Activated CD4-positive, alpha-beta T cell treated with anti-CD3 and anti-CD28 coated beads for 4 hours (primary cell): ENCODE results near the gene ARVCF.
A peak's percentile ranks its signal among the peaks of the same experiment; 100 is the strongest.

ENCODE experiments used
- DNase-seq, 2 donors: peaks; one replicate each; pipeline ENCODE4 v3.0.0-alpha.2; 2020

The ARVCF gene

DNA sequence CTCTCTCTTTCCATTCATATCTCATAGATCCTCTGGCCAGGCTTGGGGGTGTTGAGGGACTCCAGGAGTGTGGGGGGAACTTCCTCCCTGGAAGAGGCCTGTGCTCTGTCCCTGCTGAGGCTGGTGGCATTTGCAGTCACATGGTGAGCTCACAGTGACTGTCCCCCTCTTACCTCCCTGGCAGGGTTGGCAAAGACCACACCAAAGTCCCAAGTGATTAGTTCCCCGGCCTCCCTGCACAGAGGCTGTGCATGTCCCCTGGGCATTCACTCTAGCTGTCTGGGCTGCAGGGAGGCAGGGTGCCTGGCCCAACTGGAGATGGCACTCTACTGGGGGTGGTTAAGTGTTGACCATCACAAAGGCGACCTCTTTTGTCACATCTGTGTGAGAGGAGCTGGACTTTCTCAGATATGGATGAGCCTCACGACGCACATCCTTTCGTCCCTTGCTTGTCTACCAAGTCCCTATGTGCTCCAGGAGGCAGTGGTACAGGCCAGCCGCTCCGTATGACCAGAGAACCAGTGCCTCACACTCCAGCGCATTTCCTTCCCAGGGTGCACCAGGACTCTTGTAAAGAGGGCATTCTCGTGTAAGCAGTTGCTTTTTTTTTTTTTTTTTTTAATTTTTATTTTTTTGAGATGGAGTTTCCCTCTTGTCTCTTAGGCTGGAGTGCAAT is 13.1 kb upstream of the ARVCF start:
- no peak for DNase-seq

DNA sequence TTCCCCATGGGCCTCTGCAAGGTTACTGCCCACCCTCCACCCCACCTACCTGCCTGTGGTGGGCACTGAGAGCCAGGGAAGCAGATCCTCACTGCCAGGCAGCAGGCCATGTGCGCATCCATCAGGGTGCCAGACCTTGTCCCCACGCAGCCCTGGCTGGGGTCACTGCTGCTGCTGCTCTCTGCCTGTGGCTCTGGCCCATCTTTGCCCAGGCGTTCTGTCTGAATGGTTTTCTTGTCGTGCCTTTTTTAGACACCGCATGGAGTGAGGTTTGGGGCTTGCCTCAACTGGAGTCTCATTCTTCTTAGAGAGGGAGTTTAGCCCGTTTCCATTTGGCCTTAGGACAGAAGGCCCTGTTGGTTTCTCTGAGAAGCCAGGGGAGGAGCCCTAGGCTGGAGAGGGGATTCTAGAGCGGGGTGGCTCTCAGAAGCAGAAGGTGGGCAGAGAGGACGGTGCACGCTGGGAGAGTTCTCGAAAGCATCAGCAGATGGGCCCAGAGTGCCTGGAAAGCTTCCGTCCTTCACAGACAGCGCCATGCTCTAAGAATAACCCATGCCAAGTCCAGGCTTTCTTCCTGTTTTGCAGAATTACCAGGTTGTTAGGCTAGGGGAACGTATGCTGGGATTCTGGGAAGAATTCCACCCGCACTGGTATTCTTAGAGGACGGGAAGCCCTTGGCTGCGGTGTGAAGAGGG is 12.4 kb upstream of the ARVCF start:
- no peak for DNase-seq

DNA sequence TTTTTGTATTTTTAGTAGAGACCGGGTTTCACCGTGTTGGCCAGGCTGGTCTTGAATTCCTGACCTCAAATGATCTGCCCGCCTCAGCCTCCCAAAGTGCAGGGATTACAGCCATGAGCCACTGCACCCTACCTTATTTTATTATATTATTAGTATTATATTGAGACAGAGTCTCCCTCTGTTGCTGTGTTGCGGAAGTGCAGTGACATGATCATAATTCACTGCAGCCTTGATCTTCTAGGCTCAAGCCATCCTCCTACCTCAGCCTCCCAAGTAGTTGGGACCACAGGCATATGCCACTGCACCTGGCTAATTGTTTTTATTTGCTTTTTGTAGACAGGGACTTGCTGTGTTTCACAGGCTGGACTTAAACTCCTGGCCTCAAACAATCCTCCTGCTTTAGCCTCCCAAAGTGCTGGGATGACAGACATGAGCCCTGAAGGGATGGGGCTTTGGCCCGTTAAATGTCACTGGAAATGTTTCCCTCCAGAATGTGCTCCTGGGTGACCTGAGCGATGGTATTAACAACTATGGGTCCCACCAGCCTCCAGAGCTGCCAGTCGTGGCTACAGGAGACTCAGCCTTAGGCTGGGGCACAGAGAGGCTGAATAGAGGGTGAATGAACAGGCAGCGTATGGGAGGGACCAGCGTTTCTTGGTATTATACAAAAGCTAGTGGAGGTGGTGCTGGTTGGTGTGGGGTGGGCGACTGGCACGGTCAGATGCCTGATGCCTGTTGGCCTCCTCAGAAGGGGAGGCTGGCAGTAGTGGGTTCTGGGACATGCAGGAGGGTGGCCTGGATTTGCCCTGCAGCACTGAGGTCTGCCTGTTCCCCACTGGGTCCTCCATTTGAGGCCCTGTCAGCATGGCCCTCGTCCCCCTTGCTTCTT is 11.6 kb upstream of the ARVCF start:
- DNase-seq, result no peak

DNA sequence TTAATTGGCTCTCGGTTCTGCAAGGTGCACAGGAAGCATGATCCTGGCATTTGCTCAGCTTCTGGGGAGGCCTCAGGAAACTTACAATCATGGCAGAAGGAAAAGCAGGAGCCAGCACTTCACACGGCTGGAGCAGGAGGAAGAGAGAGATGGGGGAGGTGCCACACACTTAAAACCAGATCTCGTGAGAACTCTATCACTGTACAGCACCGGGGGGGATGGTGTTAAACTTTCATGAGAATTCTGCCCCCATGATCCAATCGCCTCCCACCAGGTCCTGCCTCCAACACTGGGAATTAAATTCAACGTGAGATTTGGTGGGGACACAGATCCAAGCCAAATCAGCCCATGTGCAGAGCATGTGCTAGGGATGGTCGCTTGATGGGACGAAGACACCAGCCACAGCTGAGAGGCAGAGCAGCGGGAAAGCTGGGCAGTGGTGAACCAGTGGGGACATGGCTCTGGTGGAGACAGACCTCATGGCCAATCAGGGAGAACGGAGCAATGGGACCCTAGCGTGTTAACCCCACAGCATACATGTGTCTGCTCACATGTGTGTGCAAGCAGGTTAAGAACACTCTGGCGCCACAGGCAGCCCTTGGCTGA is 10.5 kb upstream of the ARVCF start:
- DNase-seq, result no peak

DNA sequence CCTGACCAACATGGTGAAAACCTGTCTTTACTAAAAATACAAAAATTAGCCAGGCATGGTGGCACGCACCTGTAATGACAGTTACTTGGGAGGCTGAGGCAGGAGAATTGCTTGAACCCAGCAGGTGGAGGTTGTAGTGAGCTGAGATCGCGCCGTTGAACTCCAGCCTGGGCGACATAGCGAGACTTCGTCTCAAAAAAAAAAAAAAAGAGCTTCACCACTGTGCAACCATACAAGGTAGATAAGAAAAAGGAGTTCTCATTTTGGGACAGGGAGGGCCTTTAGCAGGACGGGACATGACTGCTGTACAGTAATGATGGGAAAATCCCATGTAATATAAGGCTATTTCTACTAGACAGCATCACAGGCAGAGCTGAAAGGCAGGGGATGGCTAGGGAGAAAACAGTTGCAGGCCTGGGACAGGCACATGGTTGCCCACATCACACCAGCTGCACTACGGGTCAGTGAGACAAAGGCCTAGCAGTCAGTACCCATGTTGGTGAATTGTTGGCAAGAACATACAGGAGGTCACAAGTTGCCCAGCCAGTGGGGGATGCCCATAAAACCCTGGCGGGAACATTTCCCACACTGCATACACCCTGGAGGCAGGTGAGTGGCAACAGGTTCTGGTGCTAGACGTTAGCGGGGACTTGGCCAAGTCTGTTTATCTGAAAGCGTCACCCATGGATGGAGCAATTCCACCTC is 9.7 kb upstream of the ARVCF start:
- DNase-seq, result no peak

DNA sequence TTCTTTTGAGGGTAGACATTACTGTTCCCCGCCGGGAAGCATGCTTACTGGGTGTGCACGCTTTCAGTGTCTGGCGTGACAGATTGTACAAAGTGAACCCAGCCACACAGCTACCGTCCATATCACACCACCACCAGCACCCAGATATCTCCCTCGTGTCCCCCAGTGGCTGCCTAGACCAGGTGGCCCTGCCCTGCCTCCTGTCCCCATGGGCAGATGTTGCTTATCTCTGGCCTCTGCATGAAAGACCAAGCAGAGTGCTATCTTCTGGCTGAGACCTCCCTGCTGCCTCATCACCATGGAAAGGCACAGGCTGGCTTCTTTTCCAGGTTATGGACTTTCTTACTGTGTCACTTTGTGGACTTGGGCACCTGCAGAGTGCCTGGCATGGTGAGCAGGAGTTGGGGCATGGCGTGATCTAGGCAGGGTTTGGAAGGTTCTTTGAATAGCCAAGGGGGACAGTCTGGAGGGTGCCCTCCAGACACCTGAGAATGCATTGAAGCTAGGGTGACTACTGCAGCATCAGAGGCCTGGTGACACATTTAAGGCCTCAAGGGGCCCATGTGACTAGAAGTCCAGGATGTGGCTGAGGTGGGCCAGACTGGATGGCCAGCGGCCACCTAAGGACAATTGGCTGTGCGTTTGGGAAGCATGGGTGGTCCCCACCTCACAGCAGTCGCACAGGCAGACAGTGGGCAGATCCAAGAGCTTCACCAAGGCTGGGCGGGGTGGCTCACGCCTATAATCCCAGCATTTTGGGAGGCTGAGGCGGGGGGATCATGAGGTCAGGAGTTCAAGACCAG is 9.0 kb upstream of the ARVCF start:
- DNase-seq, result no peak

DNA sequence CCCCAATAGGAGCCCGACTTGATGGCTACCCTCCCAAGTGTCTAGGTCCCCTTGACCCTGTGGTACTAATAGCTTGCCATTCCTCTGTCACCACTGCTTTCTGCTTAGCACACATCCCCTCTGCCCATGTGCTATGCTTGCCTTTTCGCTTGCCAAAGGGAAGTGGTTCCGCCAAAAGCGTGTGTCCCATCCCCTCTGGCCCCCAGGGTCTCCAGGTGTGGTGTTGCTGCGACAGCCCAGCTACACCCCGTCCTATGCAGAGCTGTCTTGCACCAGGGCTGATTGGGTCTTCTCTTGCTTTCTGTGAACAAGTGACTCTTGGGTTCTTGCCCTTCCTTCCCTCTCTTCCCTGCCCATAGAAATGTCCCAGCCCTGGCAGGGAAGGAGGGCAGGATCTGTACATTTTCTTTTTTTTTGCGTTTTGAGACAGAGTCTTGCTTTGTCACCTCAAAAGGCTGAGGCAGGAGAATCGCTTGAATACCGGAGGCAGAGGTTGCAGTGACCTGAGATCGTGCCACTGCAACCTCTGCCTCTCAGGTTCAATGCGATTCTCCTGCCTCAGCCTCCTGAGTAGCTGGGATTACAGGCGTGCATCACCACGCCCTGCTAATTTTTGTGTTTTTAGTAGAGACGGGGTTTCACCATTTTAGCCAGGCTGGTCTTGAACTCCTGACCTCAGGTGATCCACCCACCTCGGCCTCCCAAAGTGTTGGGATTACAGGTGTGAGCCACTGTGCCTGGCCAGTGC is 8.2 kb upstream of the ARVCF start:
- DNase-seq, result no peak

DNA sequence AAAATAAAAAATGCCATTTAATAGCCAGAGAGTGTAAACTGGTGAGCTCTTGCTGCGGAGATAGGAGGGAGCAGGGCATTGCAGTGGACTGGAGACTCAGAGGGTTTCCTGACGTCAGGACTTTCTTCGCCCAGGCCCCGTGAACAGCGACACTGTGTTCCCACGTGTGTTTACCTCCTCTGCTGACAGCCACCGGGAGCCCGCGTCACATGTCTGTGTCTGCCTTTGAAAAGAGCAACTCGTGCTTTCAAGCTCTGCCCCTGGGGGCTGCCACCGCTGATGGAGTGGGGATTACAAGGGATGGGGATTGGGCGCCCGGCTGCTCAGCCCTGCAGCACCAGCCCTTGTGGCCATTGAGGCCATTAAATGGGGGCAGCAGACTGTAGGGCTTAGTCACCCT is 7.6 kb upstream of the ARVCF start:
- DNase-seq, result no peak

DNA sequence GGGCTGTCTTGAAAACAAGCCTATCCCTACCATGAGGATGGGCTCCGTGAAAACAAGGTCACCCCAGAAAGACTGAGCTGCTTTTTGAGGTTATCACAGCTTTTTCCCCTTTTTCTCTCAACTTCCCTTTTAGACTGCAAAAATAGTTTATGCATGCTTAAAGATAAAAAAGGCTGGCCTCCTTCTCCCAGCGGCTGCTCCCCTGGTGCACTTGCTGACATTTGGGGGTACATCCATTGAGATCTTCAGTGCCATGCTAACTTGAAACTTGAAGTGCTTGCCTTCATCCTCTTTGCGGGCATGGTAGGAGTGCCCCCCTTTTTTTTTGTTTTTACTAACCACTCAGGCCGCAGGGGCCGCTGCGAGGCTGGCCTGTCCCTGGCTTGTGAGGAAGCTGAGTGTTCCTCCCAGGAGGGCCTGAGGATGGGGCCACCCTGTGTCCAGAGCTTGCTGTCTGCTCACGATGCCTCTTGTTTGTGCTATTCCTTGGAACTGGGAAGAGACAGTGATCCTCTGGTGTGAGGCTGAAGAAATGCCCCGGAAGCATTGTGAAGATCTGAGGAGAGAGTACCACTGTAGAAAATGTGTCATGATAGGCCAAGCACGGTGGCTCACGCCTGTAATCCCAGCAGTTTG is 6.5 kb upstream of the ARVCF start:
- DNase-seq, result no peak

DNA sequence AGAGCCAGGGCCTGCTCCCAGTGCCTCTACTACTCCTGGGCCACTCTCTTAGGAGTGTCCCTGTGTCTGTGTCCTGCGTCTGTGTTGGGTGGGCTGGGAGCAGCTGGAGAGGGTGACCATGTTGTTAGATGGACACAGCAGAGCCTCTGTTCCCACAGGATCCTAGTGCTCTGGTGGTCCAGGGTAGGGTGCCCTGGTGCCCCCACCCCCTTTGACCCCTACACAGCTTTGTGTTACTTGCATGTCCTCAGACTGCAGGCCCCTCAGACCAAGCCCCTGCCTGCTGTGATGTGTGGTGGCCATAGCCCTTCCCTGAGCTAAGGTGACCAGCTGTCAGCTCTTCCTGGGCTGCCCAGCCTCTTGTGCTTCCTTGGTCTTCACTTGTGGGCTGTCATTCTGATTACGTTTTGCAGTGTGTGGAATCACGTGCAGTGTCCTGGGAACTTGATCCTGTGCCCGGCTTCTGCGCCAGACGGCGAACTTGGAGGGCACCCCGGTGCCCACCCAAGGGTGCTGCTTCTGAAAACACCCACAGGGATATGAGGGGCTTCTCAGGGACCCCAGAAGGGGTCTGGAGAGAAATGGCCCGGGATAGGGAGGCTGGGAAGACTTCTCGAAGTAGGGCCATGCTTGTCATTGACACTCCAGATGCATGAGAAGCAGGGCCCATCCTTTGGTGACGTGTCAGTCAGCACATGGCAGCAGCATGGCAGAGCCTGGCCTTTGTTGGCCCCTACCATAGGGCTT is 5.8 kb upstream of the ARVCF start:
- no peak for DNase-seq

DNA sequence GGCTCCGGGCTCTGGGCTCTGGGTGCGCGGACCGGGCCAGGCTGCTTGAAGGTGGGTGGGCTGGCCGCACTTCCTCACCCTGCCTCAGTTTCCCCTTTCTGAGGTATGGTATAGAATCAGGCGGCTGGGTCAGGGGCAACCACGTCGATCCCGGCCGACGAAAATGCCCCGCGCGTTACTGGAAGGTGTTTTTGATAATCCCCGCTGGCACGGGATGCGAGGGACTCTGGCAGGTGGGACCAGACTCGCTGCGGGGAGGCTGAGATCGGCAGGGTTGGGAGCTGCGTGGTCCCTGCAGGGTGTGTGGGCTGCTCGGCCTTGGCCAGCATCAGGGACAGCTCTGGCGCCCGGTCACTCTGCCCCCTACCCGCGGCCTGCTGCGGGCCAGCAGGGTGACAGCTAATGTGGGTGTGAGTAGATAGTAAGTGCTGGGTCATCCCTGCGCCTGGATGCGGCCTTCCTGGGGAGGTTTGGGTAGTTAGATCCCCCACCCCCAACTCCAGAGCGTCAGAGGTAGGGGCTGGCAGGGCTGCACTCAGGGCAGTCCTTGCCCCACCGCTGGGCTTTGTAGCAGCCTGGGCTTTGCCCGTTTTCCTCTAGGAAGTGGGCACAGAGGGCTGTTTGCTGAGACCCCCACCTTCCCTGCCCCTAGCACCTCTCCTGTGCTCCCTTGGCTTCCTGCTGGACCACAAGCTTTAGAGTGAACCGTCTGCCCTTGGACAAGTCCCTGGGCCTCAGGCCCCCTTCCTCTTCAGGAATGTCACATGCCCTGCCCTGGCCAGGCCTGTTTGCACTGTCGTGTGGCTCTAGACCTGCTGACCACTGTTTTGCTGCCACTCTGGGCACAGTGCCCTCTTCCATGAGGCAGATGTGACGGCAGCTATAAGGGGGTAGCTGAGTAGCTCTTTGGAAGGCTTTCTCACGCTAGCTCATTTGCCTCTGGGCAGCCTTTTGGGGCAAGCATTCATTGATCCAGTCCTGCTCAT is 4.9 kb upstream of the ARVCF start:
- peak in 1 of 2 donors; percentile 20 for DNase-seq

DNA sequence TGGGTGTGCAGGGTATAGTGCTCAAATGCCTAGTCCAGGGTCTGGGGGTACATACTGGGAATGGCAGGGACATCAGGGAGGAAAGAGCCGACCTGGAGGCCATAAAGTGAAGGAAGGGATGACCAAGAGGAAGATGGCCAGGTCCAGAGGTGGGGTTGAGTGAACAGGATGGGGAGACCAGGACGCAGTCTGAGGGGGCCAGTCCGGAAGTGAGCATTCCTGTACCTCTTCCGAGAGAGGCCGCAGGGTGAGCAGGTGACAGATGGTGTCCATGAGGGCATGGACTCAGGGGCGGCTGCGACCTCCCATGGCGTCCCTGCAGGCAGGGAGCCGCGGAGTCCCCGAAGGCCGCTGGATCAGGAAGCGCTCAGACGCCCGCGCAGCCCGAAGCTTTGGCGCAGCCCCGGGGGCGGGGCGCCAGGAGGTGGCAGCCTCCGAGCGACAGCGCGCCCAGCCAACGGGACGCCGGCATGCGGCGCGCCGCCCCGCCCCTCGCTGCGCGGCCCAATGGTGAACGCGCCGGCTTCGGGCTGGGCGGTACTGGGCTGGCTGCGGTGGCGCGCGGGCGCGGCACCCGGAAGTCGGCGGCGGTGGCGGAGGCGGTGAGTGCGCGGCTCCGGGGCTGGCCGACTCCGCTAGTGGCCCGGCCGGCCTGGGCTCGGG is 4.0 kb upstream of the ARVCF start, which contains the start of gene TANGO2:
TSS of gene TANGO2 (plus strand) at position 578 of the 663 bp plus-strand sequence. CDS start 15,689 bp downstream, outside the sequence.
- peak; percentile 90 to 92 for DNase-seq

DNA sequence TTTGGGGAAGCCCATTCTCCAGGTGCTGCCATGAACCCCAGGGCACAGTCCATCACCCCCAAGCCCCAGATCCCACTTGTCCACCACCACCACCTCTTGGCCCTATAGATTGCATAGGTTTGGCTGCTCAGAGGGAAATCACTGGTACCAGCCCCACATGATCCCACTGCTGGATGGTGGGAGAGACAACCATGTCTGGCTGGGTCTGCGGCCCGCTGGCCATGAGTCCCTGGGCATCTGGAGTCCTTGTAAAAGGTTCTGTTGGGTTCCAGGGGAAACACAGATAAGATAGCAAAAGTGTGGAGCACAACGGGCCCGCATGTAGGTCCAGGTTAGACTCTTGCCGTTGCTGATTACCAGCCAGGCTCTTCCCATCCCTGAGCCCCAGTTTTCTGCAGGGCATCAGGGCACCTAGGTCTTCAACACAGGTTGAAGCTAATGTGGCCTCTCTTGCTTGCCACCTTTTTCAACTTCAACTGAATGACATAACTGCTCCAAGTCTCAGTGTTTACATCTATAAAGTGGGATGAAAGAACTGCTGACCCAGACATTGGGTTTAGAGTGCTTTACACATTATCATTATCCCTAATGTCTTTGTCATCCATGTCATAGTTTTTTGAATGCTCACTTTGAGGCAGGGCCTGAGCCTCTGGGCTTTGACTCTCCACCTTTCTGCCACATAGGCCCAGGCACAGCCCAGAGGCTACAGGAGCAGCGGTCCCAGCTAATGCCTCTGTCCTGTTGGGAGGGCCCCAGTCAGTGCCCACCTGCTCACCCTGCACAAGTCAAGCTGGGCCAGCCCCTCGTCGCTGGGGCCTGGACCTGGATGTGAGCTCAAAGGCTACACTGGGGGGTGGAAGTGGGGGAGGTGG is 3.3 kb upstream of the ARVCF start:
- DNase-seq, result no peak

DNA sequence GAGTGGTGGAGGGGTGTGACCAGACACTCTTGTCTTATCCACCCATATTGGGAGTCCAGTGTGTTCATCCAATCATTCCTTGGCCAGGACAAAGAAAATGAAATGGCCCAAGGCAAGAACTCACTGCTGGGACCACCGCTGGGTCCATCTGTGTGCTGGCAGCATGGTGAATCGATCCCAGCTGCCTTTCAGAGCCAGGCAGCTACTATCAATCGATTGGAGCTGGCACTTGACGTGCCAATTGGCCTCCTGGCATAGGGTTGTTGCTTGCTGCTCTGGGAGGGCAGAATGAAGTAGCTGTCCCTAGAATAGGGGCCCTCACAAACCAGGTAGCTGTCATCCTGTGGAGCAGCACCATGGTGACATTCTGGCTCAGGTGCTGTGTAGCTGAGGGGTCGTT is 1.4 kb upstream of the ARVCF start:
- no peak for DNase-seq

DNA sequence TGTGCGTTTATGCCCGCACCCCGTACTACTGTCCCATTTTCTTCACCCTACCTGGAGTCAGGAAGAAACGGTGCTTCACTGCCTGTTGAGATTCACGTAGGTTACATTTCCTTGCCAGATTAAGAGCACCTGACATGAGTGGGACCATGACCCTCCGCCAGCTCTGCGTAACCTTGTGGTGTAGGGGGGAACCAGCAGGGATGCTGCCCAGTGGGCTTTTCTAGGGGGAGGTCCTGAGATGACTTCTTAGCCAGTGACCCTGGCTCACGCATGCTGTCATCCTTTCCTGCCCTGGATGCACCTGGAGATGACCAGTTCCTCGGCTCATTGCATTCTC is 967 bp upstream of the ARVCF start:
- DNase-seq, result no peak

DNA sequence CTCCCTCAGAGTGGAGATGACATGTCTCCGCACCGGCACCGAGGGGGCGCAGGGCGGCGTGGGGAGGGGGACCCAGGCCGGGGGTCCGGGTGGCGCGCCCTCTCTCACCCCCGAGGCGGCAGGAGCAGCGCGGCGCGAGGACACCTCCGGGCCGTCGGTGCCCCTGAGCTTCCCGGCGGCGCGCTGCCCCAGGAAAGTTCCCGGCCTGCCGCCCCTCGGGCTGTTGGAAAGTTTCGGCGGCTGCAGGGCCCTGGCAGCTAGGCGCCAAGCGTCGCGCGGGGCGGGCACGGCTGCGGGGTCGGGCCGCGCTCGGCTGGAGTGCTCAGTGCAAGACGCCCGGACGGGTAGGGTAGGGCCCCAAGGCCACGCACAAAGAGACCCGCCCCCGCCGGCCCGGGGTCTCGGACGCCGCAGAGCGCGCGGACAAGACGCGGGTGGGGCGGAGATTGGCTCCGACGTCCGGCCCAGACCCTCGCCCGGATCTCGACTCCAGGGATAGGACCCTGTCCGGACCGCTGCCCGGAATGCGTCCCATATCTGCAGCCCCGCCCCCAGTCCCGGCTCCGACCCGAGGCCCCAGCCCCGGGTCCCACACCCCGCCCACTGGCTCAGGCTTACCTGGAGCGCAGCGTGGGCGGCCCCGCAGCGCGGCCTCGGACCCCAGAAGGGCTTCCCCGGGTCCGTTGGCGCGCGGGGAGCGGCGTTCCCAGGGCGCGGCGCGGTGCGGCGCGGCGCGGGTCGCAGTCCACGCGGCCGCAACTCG is 471 bp downstream of the ARVCF start:
- DNase-seq, result peak; percentile 17 to 33
